Neural cell (in vitro differentiated cells): ENCODE data around the gene ZNF862. TPM values are rescaled to one million over a fixed set of nuclear protein-coding genes. Genes with fewer than 3 reads are reported as not detected.

ENCODE experiments used
- H2AFZ ChIP-seq: fragments of 200-600, 300-800 bp; sonication (generic), shearing (Covaris generic); 2 replicates; pipeline ENCODE4 v1.6.0; 2014; ENCODE audit warnings: low read depth, mild to moderate bottlenecking, antibody characterized with exemption, low read length, moderate library complexity
- H3F3A ChIP-seq: fragments of 200-600 bp; shearing (Covaris generic); 2 replicates; pipeline ENCODE4 v1.6.1; 2016; ENCODE audit warnings: mild to moderate bottlenecking, moderate library complexity, mixed read lengths, antibody characterized with exemption, low read length; ENCODE audit not compliant: insufficient read depth, poor library complexity, severe bottlenecking
- H3K27ac ChIP-seq: fragments of 200-600, 300-800 bp; sonication (generic), shearing (Covaris generic); 2 replicates; pipeline ENCODE4 v1.5.1; 2014; ENCODE audit warnings: mild to moderate bottlenecking, low read length, moderate library complexity
- H3K27me3 ChIP-seq: fragments of 300-800, 200-600 bp; sonication (generic), shearing (Covaris generic); 2 replicates; pipeline ENCODE4 v1.6.0; 2014; ENCODE audit warnings: mild to moderate bottlenecking, low read depth, low read length, moderate library complexity; ENCODE audit not compliant: insufficient read depth
- H3K36me3 ChIP-seq: fragments of 300-800, 200-600 bp; sonication (generic), shearing (Covaris generic); 2 replicates; pipeline ENCODE4 v1.5.1; 2014; ENCODE audit warnings: mild to moderate bottlenecking, antibody characterized with exemption, low read length, moderate library complexity; ENCODE audit not compliant: insufficient read depth
- H3K4me2 ChIP-seq: fragments of 300-800, 200-600 bp; sonication (generic), shearing (Covaris generic); 2 replicates; pipeline ENCODE4 v1.6.0; 2014; ENCODE audit warnings: mild to moderate bottlenecking, low read length
- H3K4me3 ChIP-seq: fragments of 300-800, 200-600 bp; sonication (generic), shearing (Covaris generic); 2 replicates; pipeline ENCODE4 v1.5.1; 2014; ENCODE audit warnings: mild to moderate bottlenecking, low read length, moderate library complexity
- H3K79me2 ChIP-seq: fragments of 200-600 bp; shearing (Covaris generic); replicated peaks from 2 replicates; pipeline ENCODE4 v1.6.0; 2014; ENCODE audit warnings: mild to moderate bottlenecking, low read length, moderate library complexity; ENCODE audit not compliant: insufficient read depth
- H3K9ac ChIP-seq: fragments of 300-800, 200-600 bp; sonication (generic), shearing (Covaris generic); 2 replicates; pipeline ENCODE4 v1.6.1; 2016; ENCODE audit warnings: mild to moderate bottlenecking, low read length, mixed read lengths
- H3K9me2 ChIP-seq: fragments of 200-600 bp; shearing (Covaris generic); 2 replicates; pipeline ENCODE4 v1.6.1; 2016; ENCODE audit warnings: mild to moderate bottlenecking, low read length, mixed read lengths; ENCODE audit not compliant: insufficient read depth
- H3K9me3 ChIP-seq: fragments of 200-600, 300-800 bp; sonication (generic), shearing (Covaris generic); 2 replicates; pipeline ENCODE4 v1.6.1; 2016; ENCODE audit warnings: mild to moderate bottlenecking, mixed run types, low read length, moderate library complexity, mixed read lengths
- H4K20me1 ChIP-seq: fragments of 200-600 bp; shearing (Covaris generic); 2 replicates; pipeline ENCODE4 v1.6.1; 2016; ENCODE audit warnings: mild to moderate bottlenecking, mixed run types; ENCODE audit not compliant: insufficient read depth
- EP300 ChIP-seq: fragments of 450-650 bp; conservative IDR thresholded peaks from 2 replicates; pipeline ENCODE4 v1.6.1; 2014; ENCODE audit warnings: antibody characterized with exemption, mild to moderate bottlenecking, moderate library complexity; ENCODE audit not compliant: poor library complexity, severe bottlenecking
- EZH2 ChIP-seq: fragments of 200-600, 300-800 bp; shearing (Covaris generic), sonication (generic); IDR thresholded peaks from 2 replicates; pipeline ENCODE4 v1.6.1; 2014; ENCODE audit warnings: antibody characterized with exemption, low read length, borderline replicate concordance, mild to moderate bottlenecking; ENCODE audit not compliant: insufficient read depth, poor library complexity, severe bottlenecking
- MXI1 ChIP-seq: fragments of 450-650 bp; conservative IDR thresholded peaks from 2 replicates; pipeline ENCODE4 v1.6.1; 2014; ENCODE audit warnings: antibody characterized with exemption, mild to moderate bottlenecking; ENCODE audit not compliant: poor library complexity, severe bottlenecking
- POLR2AphosphoS5 ChIP-seq: IDR thresholded peaks from 2 replicates; pipeline ENCODE4 v1.6.1; 2012
- RAD21 ChIP-seq: fragments of 450-650 bp; conservative IDR thresholded peaks from 2 replicates; pipeline ENCODE4 v1.6.1; 2014; ENCODE audit warnings: antibody characterized with exemption, mild to moderate bottlenecking, moderate library complexity
- SMC3 ChIP-seq: fragments of 450-650 bp; conservative IDR thresholded peaks from 2 replicates; pipeline ENCODE4 v1.6.1; 2014; ENCODE audit warnings: antibody characterized with exemption, mild to moderate bottlenecking, moderate library complexity; ENCODE audit not compliant: poor library complexity
- TAF1 ChIP-seq: IDR thresholded peaks from 2 replicates; pipeline ENCODE4 v1.6.1; 2012; ENCODE audit warnings: low read depth
- polyA plus RNA-seq: library from polyadenylated mRNA; depleted of rRNA; stranded (reverse); fragments of >200 nt; gene quantifications from 2 replicates; pipeline ENCODE4 v1.2.3, GENCODE V29; 2014
- TF ChIP-seq, protein P1 (sequence below): fragments of 450-650 bp; IDR thresholded peaks from 2 replicates; pipeline ENCODE4 v1.5.1; 2014; ENCODE audit warnings: antibody characterized with exemption, mild to moderate bottlenecking, moderate library complexity; ENCODE audit not compliant: poor library complexity, severe bottlenecking
- TF ChIP-seq, protein P2 (sequence below): IDR thresholded peaks from 2 replicates; pipeline ENCODE4 v1.6.1; 2012; ENCODE audit warnings: borderline replicate concordance

ZNF862 gene
- polyA plus RNA-seq, 1 donor from 2014 or later, result 19.0 TPM

- no peaks in the 10 kb centered on the region for H4K20me1 ChIP-seq
- no peaks in the 10 kb centered on the region for H3K27me3 ChIP-seq
- no peak overlapping the region for H3K4me3 ChIP-seq
- H3K4me2 ChIP-seq, result no peak overlapping the region
- H3K27ac ChIP-seq, result no peak overlapping the region
- H3K36me3 ChIP-seq, result no peaks in the 10 kb centered on the region
- no peaks in the 10 kb centered on the region for H3K9me3 ChIP-seq
- TF ChIP-seq EZH2 (no peak), RAD21 (no peak), EP300 (no peak), TAF1 (no peak)
- TF ChIP-seq, protein P1, sequence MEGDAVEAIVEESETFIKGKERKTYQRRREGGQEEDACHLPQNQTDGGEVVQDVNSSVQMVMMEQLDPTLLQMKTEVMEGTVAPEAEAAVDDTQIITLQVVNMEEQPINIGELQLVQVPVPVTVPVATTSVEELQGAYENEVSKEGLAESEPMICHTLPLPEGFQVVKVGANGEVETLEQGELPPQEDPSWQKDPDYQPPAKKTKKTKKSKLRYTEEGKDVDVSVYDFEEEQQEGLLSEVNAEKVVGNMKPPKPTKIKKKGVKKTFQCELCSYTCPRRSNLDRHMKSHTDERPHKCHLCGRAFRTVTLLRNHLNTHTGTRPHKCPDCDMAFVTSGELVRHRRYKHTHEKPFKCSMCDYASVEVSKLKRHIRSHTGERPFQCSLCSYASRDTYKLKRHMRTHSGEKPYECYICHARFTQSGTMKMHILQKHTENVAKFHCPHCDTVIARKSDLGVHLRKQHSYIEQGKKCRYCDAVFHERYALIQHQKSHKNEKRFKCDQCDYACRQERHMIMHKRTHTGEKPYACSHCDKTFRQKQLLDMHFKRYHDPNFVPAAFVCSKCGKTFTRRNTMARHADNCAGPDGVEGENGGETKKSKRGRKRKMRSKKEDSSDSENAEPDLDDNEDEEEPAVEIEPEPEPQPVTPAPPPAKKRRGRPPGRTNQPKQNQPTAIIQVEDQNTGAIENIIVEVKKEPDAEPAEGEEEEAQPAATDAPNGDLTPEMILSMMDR, result no peak
- H3F3A ChIP-seq, result no peaks in the 10 kb centered on the region
- no peak overlapping the region for H2AFZ ChIP-seq
- no peaks in the 10 kb centered on the region for H3K79me2 ChIP-seq
- H3K9ac ChIP-seq, result no peak overlapping the region
- H3K9me2 ChIP-seq, result no peaks in the 10 kb centered on the region
Measured at GRCh38 chr7:149826344-149827088, 11.7 kb upstream of the ZNF862 start.

- TF ChIP-seq TAF1, result no peak
- TF ChIP-seq, protein P1, result no peak
- TF ChIP-seq, protein P2, sequence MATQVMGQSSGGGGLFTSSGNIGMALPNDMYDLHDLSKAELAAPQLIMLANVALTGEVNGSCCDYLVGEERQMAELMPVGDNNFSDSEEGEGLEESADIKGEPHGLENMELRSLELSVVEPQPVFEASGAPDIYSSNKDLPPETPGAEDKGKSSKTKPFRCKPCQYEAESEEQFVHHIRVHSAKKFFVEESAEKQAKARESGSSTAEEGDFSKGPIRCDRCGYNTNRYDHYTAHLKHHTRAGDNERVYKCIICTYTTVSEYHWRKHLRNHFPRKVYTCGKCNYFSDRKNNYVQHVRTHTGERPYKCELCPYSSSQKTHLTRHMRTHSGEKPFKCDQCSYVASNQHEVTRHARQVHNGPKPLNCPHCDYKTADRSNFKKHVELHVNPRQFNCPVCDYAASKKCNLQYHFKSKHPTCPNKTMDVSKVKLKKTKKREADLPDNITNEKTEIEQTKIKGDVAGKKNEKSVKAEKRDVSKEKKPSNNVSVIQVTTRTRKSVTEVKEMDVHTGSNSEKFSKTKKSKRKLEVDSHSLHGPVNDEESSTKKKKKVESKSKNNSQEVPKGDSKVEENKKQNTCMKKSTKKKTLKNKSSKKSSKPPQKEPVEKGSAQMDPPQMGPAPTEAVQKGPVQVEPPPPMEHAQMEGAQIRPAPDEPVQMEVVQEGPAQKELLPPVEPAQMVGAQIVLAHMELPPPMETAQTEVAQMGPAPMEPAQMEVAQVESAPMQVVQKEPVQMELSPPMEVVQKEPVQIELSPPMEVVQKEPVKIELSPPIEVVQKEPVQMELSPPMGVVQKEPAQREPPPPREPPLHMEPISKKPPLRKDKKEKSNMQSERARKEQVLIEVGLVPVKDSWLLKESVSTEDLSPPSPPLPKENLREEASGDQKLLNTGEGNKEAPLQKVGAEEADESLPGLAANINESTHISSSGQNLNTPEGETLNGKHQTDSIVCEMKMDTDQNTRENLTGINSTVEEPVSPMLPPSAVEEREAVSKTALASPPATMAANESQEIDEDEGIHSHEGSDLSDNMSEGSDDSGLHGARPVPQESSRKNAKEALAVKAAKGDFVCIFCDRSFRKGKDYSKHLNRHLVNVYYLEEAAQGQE, result no peak
- TF ChIP-seq MXI1, result no peak
- no peak for TF ChIP-seq SMC3
- no peak for TF ChIP-seq EP300
- no peak for TF ChIP-seq RAD21
- TF ChIP-seq EZH2, result no peak
- TF ChIP-seq POLR2AphosphoS5, result no peak
- Histone ChIP-seq H4K20me1 (no peaks in the 10 kb centered on the region), H3K27ac (no peak overlapping the region), H3K9me3 (no peaks in the 10 kb centered on the region), H3K4me2 (no peak overlapping the region), H3K9ac (no peak overlapping the region), H3K9me2 (no peaks in the 10 kb centered on the region), H3K36me3 (no peaks in the 10 kb centered on the region), H2AFZ (no peak overlapping the region), H3K4me3 (no peak overlapping the region), H3K27me3 (no peaks in the 10 kb centered on the region), H3K79me2 (no peaks in the 10 kb centered on the region), H3F3A (no peaks in the 10 kb centered on the region)
Measured at GRCh38 chr7:149827089-149827981, 10.8 kb upstream of the ZNF862 start.
